ENCODE results near the gene LPA.
"Not testable (repeated sequence)": the region's sequence is repeated elsewhere in the genome, so short reads cannot be mapped to it uniquely, and the experiment has no call there.

Gene LPA

GRCh38 chr6:160662842-160663241 lies 1.2 kb downstream of the LPA start:
- H3K4me3 ChIP-seq (ENCODE audit: low read depth, low read length) = no peak overlapping the region
- no peak for TF ChIP-seq CTCF (IDR thresholded peaks at IDR 0.05; ENCODE audit: low read depth, low read length)

- TF ChIP-seq CTCF (IDR thresholded peaks at IDR 0.05; ENCODE audit: low read depth, low read length) = no peak
- H3K4me3 ChIP-seq (ENCODE audit: low read depth, low read length) = no peak overlapping the region
Measured at GRCh38 chr6:160662429-160662828, 1.6 kb downstream of the LPA start.

GRCh38 chr6:160661216-160661615 lies 2.9 kb downstream of the LPA start:
- TF ChIP-seq CTCF (IDR thresholded peaks at IDR 0.05; ENCODE audit: low read depth, low read length) = no peak
- no peak overlapping the region for H3K4me3 ChIP-seq (ENCODE audit: low read depth, low read length)

- no peak for TF ChIP-seq CTCF (IDR thresholded peaks at IDR 0.05; ENCODE audit: low read depth, low read length)
- H3K4me3 ChIP-seq (ENCODE audit: low read depth, low read length) = no peak overlapping the region
Measured at GRCh38 chr6:160659562-160659961, 4.5 kb downstream of the LPA start.

- H3K4me3 ChIP-seq (ENCODE audit: low read depth, low read length) = no peak overlapping the region
- TF ChIP-seq CTCF (IDR thresholded peaks at IDR 0.05; ENCODE audit: low read depth, low read length) = no peak
Measured at GRCh38 chr6:160634706-160635105, 29.4 kb downstream of the LPA start.

GRCh38 chr6:160595838-160596832 lies 67.9 kb downstream of the LPA start:
- no peak overlapping the region for H3K4me3 ChIP-seq (ENCODE audit: low read depth, low read length)
- TF ChIP-seq CTCF (IDR thresholded peaks at IDR 0.05; ENCODE audit: low read depth, low read length) = no peak

GRCh38 chr6:160595297-160595696 lies 68.8 kb downstream of the LPA start:
- not testable (repeated sequence) for H3K4me3 ChIP-seq (ENCODE audit: low read depth, low read length)

All from WI38 (cell line).